Stomach (tissue), 9 donors: ENCODE measurements around the gene RNFT2. TPM values are rescaled to one million over a fixed set of nuclear protein-coding genes. Genes with fewer than 3 reads are reported as not detected.
"Not testable (repeated sequence)": the region's sequence is repeated elsewhere in the genome, so short reads cannot be mapped to it uniquely, and the experiment has no call there.

Experiments
- DNase-seq, 2 donors: peaks; one replicate each; pipeline versions ENCODE4 v3.0.0 to v3.0.0-alpha.2; 2013 to 2019
- H3K27ac ChIP-seq, 5 donors: fragments of 200-600 bp in 4 of 5; sonication (generic) in 4 of 5; one replicate each; pipeline ENCODE4 v1.5.1; 2013 to 2019; ENCODE audit warnings: mild to moderate bottlenecking in 1 of 5, moderate library complexity in 1 of 5
- H3K27me3 ChIP-seq, 3 donors: fragments of 200-600 bp; sonication (generic); one replicate each; pipeline ENCODE4 v1.5.1; 2017 to 2019; ENCODE audit warnings: mixed run types in 1 of 3
- H3K36me3 ChIP-seq, 4 donors: fragments of 200-600 bp; sonication (generic); 1 replicate in 3 of 4; 2 replicates in 1 of 4; pipeline ENCODE4 v1.5.1; 2016 to 2019
- H3K4me1 ChIP-seq, 4 donors: fragments of 200-600 bp; sonication (generic); one replicate each; pipeline ENCODE4 v1.5.1; 2016 to 2019
- H3K4me3 ChIP-seq, 4 donors: fragments of 200-600 bp; sonication (generic) in 3 of 4; one replicate each; pipeline ENCODE4 v1.5.1; 2016 to 2019; ENCODE audit warnings: mild to moderate bottlenecking in 1 of 4
- H3K9me3 ChIP-seq, 4 donors: fragments of 200-600 bp; sonication (generic); one replicate each; pipeline ENCODE4 v1.5.1; 2016 to 2019
- EP300 ChIP-seq: sonication (generic); formaldehyde crosslinking; IDR thresholded peaks from one replicate; pipeline ENCODE4 v1.6.1; 2017; ENCODE audit warnings: antibody characterized with exemption
- POLR2A ChIP-seq, 4 donors: fragments of 450-650 bp; IDR thresholded peaks; one replicate each; pipeline ENCODE4 v1.6.1; 2016; ENCODE audit warnings: antibody characterized with exemption in 4 of 4, control low read depth in 2 of 4, mild to moderate bottlenecking in 1 of 4, moderate library complexity in 1 of 4
- POLR2AphosphoS5 ChIP-seq, 3 donors: sonication (generic); formaldehyde crosslinking; IDR thresholded peaks; one replicate each; pipeline ENCODE4 v1.6.1; 2016; ENCODE audit warnings: antibody characterized with exemption in 3 of 3
- WGBS, 5 donors: extraction: QIAGEN DNeasy Blood & Tissue Kit in 3 of 5; methylation state at CpG; one replicate each; pipeline versions ENCODE4 v1.1.5 to v1.1.7; 2013 to 2018; 5-methylcytosine and 5-hydroxymethylcytosine counted together
- intact Hi-C: fragments of 100-400 bp; cut with DNase I; formaldehyde crosslinking; loops from one replicate; pipeline ENCODE4 v1.15.1; 2023; ENCODE audit warnings: low total_unique reads
- polyA plus RNA-seq, 3 donors: library from polyadenylated mRNA; stranded (reverse); fragments of 200-250 nt; gene quantifications; one replicate each; pipeline ENCODE4 v1.2.3, GENCODE V29; 2013
- total RNA-seq, 5 donors: library from RNA; depleted of rRNA; stranded (reverse); fragments of >200 nt; gene quantifications; one replicate each; pipeline versions ENCODE4 v1.1.0 to v1.2.3, GENCODE V29; 2014 to 2016
- TF ChIP-seq, protein P1 (sequence below), 7 experiments: fragments of 450-650 bp in 4 of 7; fragments of 200-600 bp in 3 of 7; sonication (generic) in 3 of 7; IDR thresholded peaks; one replicate each; pipeline ENCODE4 v1.5.1; 2016 to 2019; ENCODE audit warnings: antibody characterized with exemption in 7 of 7, control low read depth in 2 of 7, mild to moderate bottlenecking in 1 of 7
- donor health status: healthy with polysubstance abuse.
- donor health status: Bipolar disorder and iron deficiency.
- donor health status: healthy.

The RNFT2 gene
- total and polyA plus RNA-seq, 8 donors, result 0.43 to 12.7 (median 1.6) TPM; not detected in 2

DNA sequence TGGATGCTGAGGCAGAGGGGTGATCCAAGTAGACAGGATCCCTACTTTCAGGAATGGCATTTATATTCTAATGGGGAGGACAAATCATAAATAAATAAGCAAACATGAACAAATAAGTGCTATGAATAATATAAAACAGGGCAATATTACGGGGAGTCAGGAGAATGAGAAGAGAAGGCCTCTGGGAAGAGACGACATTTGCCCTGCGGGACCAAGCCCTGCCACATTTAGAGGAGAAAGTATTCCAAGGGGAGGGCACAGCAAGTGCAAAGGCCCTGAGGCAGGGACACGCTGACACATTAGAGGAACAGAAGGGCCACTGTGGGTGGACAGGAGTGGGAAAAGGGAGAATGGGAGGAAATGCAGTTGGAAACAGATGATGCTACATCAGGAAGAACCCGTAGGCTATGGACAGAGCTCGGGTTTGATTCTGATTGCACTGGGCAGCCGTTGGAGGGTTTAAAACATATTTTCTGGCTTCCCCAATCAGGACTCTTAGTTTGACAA is 1.3 kb downstream of the RNFT2 start:
- TF ChIP-seq POLR2AphosphoS5 (IDR thresholded peaks at IDR 0.05) (no peak), POLR2A (IDR thresholded peaks at IDR 0.05) (no peak), EP300 (no peak)
- TF ChIP-seq, protein P1, sequence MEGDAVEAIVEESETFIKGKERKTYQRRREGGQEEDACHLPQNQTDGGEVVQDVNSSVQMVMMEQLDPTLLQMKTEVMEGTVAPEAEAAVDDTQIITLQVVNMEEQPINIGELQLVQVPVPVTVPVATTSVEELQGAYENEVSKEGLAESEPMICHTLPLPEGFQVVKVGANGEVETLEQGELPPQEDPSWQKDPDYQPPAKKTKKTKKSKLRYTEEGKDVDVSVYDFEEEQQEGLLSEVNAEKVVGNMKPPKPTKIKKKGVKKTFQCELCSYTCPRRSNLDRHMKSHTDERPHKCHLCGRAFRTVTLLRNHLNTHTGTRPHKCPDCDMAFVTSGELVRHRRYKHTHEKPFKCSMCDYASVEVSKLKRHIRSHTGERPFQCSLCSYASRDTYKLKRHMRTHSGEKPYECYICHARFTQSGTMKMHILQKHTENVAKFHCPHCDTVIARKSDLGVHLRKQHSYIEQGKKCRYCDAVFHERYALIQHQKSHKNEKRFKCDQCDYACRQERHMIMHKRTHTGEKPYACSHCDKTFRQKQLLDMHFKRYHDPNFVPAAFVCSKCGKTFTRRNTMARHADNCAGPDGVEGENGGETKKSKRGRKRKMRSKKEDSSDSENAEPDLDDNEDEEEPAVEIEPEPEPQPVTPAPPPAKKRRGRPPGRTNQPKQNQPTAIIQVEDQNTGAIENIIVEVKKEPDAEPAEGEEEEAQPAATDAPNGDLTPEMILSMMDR (IDR thresholded peaks at IDR 0.05), result no peak
- no peaks in the 10 kb centered on the region for H3K27me3 ChIP-seq
- no peak overlapping the region for H3K27ac ChIP-seq
- peaks cover 5 to 8% (median 8%) of the 10 kb centered on the region in 4 donors for H3K36me3 ChIP-seq
- WGBS, 5 donors, result 82 to 91% (median 88%) methylated on average over 7 of the region's 7 CpGs
- no peaks in the 10 kb centered on the region for H3K9me3 ChIP-seq
- DNase-seq, result no peak
- H3K4me3 ChIP-seq, result no peak overlapping the region
- intact Hi-C loops, result no loop called here
- H3K4me1 ChIP-seq, result peaks cover 0 to 35% (median 30%) of the 10 kb centered on the region in 4 donors

DNA sequence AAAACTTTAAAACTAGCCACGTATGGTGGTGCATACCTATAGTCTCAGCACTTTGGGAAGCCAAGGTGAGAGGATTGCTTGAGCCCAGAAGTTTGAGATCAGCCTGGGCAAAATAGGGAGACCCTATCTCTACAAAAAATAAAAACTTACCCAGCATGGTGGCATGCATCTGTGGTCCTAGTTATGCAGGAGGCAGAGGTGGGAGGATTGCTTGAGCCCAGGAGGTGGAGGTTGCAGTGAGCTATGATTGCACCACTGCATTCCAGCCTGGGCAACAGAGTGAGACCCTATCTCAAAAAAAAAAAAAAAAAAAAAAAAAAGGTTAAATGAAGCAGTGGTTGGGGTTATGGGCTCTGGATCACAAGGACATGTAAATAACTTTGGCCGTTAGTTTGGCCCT is 4.7 kb downstream of the RNFT2 start:
- H3K9me3 ChIP-seq, H3K27ac ChIP-seq, DNase-seq, H3K4me3 ChIP-seq, intact Hi-C loops, H3K4me1 ChIP-seq, H3K27me3 ChIP-seq, H3K36me3 ChIP-seq: not testable (repeated sequence)
- 64 to 94% (median 78%) methylated on average over 2 of the region's 2 CpGs for WGBS, 5 donors

DNA sequence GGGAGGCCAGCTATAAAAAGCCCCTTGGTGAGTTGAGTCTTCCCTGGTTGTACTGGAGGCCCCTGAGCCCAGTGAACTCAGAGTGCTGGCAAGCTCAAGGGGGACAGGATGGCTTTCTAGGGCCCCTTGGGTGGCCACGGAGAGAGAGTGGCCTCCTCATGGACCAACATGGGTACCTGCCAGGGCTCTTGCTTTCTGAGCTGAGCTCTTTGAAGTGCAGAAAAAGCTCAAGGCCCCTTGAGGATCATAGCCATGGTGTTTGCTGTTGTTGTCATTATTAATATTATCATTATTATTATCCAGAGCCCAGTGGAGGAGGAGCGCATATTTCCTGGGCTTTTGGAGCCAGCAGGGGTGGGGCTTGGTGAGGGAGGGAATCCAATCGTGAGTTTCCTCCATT is 6.7 kb downstream of the RNFT2 start:
- H3K9me3 ChIP-seq, result no peaks in the 10 kb centered on the region
- H3K4me3 ChIP-seq, result no peak overlapping the region
- peak in 1 of 2 donors; percentile 18 for DNase-seq
- H3K27ac ChIP-seq, result no peak overlapping the region
- no peak for TF ChIP-seq EP300
- no peak for TF ChIP-seq POLR2AphosphoS5 (IDR thresholded peaks at IDR 0.05)
- TF ChIP-seq, protein P1 (IDR thresholded peaks at IDR 0.05), result no peak
- no peak for TF ChIP-seq POLR2A (IDR thresholded peaks at IDR 0.05)
- H3K36me3 ChIP-seq, result no peaks in the 10 kb centered on the region
- no peaks in the 10 kb centered on the region for H3K27me3 ChIP-seq
- WGBS, 5 donors, result 44 to 72% (median 63%) methylated on average over 3 of the region's 3 CpGs
- intact Hi-C loops, result no loop called here
- H3K4me1 ChIP-seq, result no peaks in the 10 kb centered on the region

DNA sequence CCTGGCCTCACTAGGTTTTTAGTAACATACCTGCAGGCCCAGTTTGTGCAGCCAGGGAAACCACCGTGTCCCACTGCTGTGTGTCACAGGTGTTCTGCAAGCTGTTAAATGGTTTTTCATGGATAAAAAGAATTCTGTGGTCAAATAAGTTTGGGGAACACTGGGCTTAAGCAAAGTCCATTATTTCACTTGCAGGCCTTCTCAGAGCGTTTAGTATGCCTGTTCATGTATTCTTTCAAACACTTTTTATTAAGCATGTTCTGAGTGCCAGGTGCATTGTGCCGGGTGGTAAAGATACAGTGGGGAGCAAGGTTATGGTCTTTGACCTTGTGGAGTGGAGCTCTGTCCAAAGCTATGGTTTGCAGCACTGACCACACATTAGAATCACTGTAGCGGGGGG is 7.4 kb downstream of the RNFT2 start:
- TF ChIP-seq POLR2AphosphoS5 (IDR thresholded peaks at IDR 0.05) (no peak), EP300 (no peak), POLR2A (IDR thresholded peaks at IDR 0.05) (no peak)
- TF ChIP-seq, protein P1 (IDR thresholded peaks at IDR 0.05), result no peak
- H3K9me3 ChIP-seq, result no peaks in the 10 kb centered on the region
- no peaks in the 10 kb centered on the region for H3K36me3 ChIP-seq
- intact Hi-C loops, result no loop called here
- H3K4me3 ChIP-seq, result no peak overlapping the region
- no peak overlapping the region for H3K27ac ChIP-seq
- 91 to 93% (median 93%) methylated on average over 4 of the region's 4 CpGs for WGBS, 5 donors
- no peak for DNase-seq
- H3K4me1 ChIP-seq, result no peaks in the 10 kb centered on the region
- H3K27me3 ChIP-seq, result no peaks in the 10 kb centered on the region

DNA sequence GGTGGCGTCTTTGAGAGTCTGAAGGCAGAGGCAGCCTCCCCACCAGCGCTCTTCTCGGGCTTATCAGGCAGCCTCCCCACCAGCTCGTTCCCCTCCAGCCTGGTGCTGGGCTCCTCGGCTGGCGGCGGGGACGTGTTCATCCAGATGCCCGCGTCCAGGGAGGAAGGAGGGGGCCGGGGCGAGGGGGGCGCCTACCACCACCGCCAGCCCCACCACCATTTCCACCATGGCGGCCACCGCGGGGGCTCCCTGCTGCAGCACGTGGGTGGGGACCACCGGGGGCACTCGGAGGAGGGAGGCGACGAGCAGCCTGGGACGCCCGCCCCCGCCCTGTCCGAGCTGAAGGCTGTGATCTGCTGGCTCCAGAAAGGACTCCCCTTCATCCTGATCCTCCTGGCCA is 11.8 kb downstream of the RNFT2 start:
- intact Hi-C loops, result no loop called here
- Histone ChIP-seq H3K4me1 (no peaks in the 10 kb centered on the region), H3K27me3 (no peaks in the 10 kb centered on the region), H3K27ac (no peak overlapping the region), H3K36me3 (no peaks in the 10 kb centered on the region), H3K9me3 (no peaks in the 10 kb centered on the region), H3K4me3 (no peak overlapping the region)
- DNase-seq, result no peak
- 92 to 97% (median 95%) methylated on average over 17 to 26 of the region's 26 CpGs for WGBS, 5 donors
- TF ChIP-seq POLR2A (IDR thresholded peaks at IDR 0.05), result no peak
- TF ChIP-seq POLR2AphosphoS5 (IDR thresholded peaks at IDR 0.05), result no peak
- TF ChIP-seq, protein P1 (IDR thresholded peaks at IDR 0.05), result no peak
